Large intestine (tissue), 3 donors: ENCODE data around the gene PLPP7. TPM values are rescaled to one million over a fixed set of nuclear protein-coding genes. Genes with fewer than 3 reads are reported as not detected.
"Not testable (repeated sequence)": the region's sequence is repeated elsewhere in the genome, so short reads cannot be mapped to it uniquely, and the experiment has no call there.

Experiments
- DNase-seq, 2 donors: peaks; one replicate each; pipeline versions ENCODE4 v3.0.0 to v3.0.0-alpha.2; 2013
- H3K27ac ChIP-seq: one replicate; pipeline ENCODE4 v1.5.1; 2013; ENCODE audit warnings: low read length
- H3K27me3 ChIP-seq: 2 replicates; pipeline ENCODE4 v1.6.1; 2013; ENCODE audit warnings: low read length; ENCODE audit not compliant: control insufficient read depth, insufficient read depth
- H3K36me3 ChIP-seq: 2 replicates; pipeline ENCODE4 v1.6.1; 2013; ENCODE audit warnings: low read length; ENCODE audit not compliant: control insufficient read depth, insufficient read depth
- H3K4me1 ChIP-seq: one replicate; pipeline ENCODE4 v1.6.1; 2013; ENCODE audit warnings: low read length; ENCODE audit not compliant: control insufficient read depth, insufficient read depth
- H3K4me3 ChIP-seq: one replicate; pipeline ENCODE4 v1.5.1; 2013; ENCODE audit warnings: low read length
- H3K9me3 ChIP-seq: one replicate; pipeline ENCODE4 v1.6.1; 2013; ENCODE audit warnings: mild to moderate bottlenecking, low read depth, low read length, moderate library complexity; ENCODE audit not compliant: control insufficient read depth
- WGBS: methylation state at CpG from one replicate; pipeline ENCODE4 v1.1.5; 2013; ENCODE audit warnings: low lambda C conversion rate; ENCODE audit not compliant: insufficient coverage; 5-methylcytosine and 5-hydroxymethylcytosine counted together
- polyA plus RNA-seq: library from polyadenylated mRNA; unstranded; fragments of 120-200 nt; gene quantifications from one replicate; pipeline ENCODE4 v1.2.1, GENCODE V29; 2013

PLPP7 gene
- polyA plus RNA-seq, 1 donor = 1.1 TPM

- Histone ChIP-seq H3K27ac (no peak overlapping the region), H3K4me3 (no peak overlapping the region), H3K9me3 (no peaks in the 10 kb centered on the region), H3K27me3 (peaks cover 4% of the 10 kb centered on the region), H3K4me1 (no peaks in the 10 kb centered on the region), H3K36me3 (no peaks in the 10 kb centered on the region)
- WGBS = no CpG with 5 or more reads among the region's 12 CpGs
- no peak for DNase-seq
Observed at GRCh38 chr9:131319486-131319885, 30.0 kb downstream of the PLPP7 start.

- Histone ChIP-seq H3K9me3 (no peaks in the 10 kb centered on the region), H3K27ac (no peak overlapping the region), H3K4me1 (no peaks in the 10 kb centered on the region), H3K4me3 (no peak overlapping the region), H3K36me3 (no peaks in the 10 kb centered on the region), H3K27me3 (peaks cover under 1% of the 10 kb centered on the region)
- DNase-seq = no peak
- 40% methylated on average over 1 of the region's 19 CpGs for WGBS
Observed at GRCh38 chr9:131320031-131320685, 30.6 kb downstream of the PLPP7 start.

GRCh38 chr9:131323629-131324028 is 34.1 kb downstream of the PLPP7 start:
- 20% methylated on average over 1 of the region's 8 CpGs for WGBS
- H3K4me3 ChIP-seq = no peak overlapping the region
- H3K27ac ChIP-seq = no peak overlapping the region
- DNase-seq = no peak
- H3K4me1 ChIP-seq = no peaks in the 10 kb centered on the region
- H3K27me3 ChIP-seq = no peaks in the 10 kb centered on the region
- H3K9me3 ChIP-seq = no peaks in the 10 kb centered on the region
- no peaks in the 10 kb centered on the region for H3K36me3 ChIP-seq

GRCh38 chr9:131324736-131325679 is 35.5 kb downstream of the PLPP7 start:
- no peaks in the 10 kb centered on the region for H3K36me3 ChIP-seq
- no peak for DNase-seq
- H3K4me1 ChIP-seq = no peaks in the 10 kb centered on the region
- H3K27me3 ChIP-seq = peaks cover 3% of the 10 kb centered on the region
- H3K4me3 ChIP-seq = no peak overlapping the region
- H3K9me3 ChIP-seq = no peaks in the 10 kb centered on the region
- WGBS = no CpG with 5 or more reads among the region's 21 CpGs
- no peak overlapping the region for H3K27ac ChIP-seq

GRCh38 chr9:131329241-131329641 is 39.7 kb downstream of the PLPP7 start:
- WGBS = no CpG with 5 or more reads among the region's 11 CpGs
- no peak for DNase-seq
- Histone ChIP-seq H3K9me3 (no peaks in the 10 kb centered on the region), H3K4me3 (no peak overlapping the region), H3K27me3 (peaks cover 3% of the 10 kb centered on the region), H3K4me1 (no peaks in the 10 kb centered on the region), H3K36me3 (no peaks in the 10 kb centered on the region), H3K27ac (no peak overlapping the region)

GRCh38 chr9:131330814-131331600 is 41.5 kb downstream of the PLPP7 start:
- peak in 1 of 2 donors; percentile 22 for DNase-seq
- WGBS = no CpG with 5 or more reads among the region's 18 CpGs
- Histone ChIP-seq H3K4me3 (no peak overlapping the region), H3K27me3 (peaks cover 3% of the 10 kb centered on the region), H3K4me1 (no peaks in the 10 kb centered on the region), H3K36me3 (no peaks in the 10 kb centered on the region), H3K9me3 (no peaks in the 10 kb centered on the region), H3K27ac (no peak overlapping the region)

GRCh38 chr9:131331996-131332395 is 42.5 kb downstream of the PLPP7 start:
- H3K27me3 ChIP-seq, H3K4me3 ChIP-seq, H3K36me3 ChIP-seq, H3K9me3 ChIP-seq, H3K4me1 ChIP-seq, DNase-seq, H3K27ac ChIP-seq: not testable (repeated sequence)
- WGBS = no CpG with 5 or more reads among the region's 2 CpGs

- WGBS = no CpG with 5 or more reads among the region's 15 CpGs
- no peak overlapping the region for H3K4me3 ChIP-seq
- H3K27ac ChIP-seq = no peak overlapping the region
- H3K27me3 ChIP-seq = peaks cover 3% of the 10 kb centered on the region
- no peaks in the 10 kb centered on the region for H3K36me3 ChIP-seq
- H3K9me3 ChIP-seq = no peaks in the 10 kb centered on the region
- no peak for DNase-seq
- no peaks in the 10 kb centered on the region for H3K4me1 ChIP-seq
Observed at GRCh38 chr9:131333771-131334628, 44.5 kb downstream of the PLPP7 start.

- no peak overlapping the region for H3K4me3 ChIP-seq
- H3K27ac ChIP-seq = no peak overlapping the region
- DNase-seq = no peak
- WGBS = no CpG with 5 or more reads among the region's 13 CpGs
- no peaks in the 10 kb centered on the region for H3K36me3 ChIP-seq
- no peaks in the 10 kb centered on the region for H3K4me1 ChIP-seq
- no peaks in the 10 kb centered on the region for H3K27me3 ChIP-seq
- no peaks in the 10 kb centered on the region for H3K9me3 ChIP-seq
Observed at GRCh38 chr9:131334629-131335367, 45.3 kb downstream of the PLPP7 start.
